SU-DHL-6 (cell line): ENCODE data around the gene EPB41L1.

Experiments used
- EZH2phosphoT487 ChIP-seq: fragments of 200-600 bp; sonication (generic), shearing (Covaris generic); conservative IDR thresholded peaks from 2 replicates; pipeline ENCODE4 v1.6.1; 2018; ENCODE audit warnings: mild to moderate bottlenecking, antibody characterized with exemption, low read length, moderate library complexity, mixed read lengths
- TF ChIP-seq, protein P1 (sequence below): fragments of 200-600 bp; sonication (generic); IDR thresholded peaks from one replicate; pipeline ENCODE4 v1.5.1; 2017; ENCODE audit warnings: antibody characterized with exemption, mild to moderate bottlenecking, low read length, moderate library complexity; ENCODE audit not compliant: insufficient read depth, poor library complexity, severe bottlenecking

DNA sequence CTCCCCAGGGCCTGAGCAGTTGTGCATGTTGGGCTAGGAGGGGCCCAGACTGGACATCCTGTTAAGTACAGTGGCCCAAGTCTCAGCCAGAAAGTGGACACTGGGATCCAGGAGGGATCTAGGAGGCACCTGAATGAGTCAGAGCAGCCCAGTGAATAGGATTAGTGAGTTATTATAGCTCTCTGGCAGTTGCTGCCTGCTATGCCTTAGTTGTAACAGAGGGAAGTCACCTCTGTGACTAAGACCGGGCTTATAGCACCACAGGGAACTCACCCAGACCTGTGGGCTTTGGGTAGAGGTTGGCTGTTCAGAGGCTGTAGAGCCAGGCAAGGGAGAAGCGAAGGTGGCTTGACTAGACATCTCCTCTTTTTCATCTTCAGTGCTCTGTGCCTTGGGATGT is 42.7 kb downstream of the EPB41L1 start:
- TF ChIP-seq, protein P1, sequence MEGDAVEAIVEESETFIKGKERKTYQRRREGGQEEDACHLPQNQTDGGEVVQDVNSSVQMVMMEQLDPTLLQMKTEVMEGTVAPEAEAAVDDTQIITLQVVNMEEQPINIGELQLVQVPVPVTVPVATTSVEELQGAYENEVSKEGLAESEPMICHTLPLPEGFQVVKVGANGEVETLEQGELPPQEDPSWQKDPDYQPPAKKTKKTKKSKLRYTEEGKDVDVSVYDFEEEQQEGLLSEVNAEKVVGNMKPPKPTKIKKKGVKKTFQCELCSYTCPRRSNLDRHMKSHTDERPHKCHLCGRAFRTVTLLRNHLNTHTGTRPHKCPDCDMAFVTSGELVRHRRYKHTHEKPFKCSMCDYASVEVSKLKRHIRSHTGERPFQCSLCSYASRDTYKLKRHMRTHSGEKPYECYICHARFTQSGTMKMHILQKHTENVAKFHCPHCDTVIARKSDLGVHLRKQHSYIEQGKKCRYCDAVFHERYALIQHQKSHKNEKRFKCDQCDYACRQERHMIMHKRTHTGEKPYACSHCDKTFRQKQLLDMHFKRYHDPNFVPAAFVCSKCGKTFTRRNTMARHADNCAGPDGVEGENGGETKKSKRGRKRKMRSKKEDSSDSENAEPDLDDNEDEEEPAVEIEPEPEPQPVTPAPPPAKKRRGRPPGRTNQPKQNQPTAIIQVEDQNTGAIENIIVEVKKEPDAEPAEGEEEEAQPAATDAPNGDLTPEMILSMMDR, result no peak
- no peak for TF ChIP-seq EZH2phosphoT487
